ENCODE data around the gene VEGFB. TPM values are rescaled to one million over a fixed set of nuclear protein-coding genes. Genes with fewer than 3 reads are reported as not detected.

The VEGFB gene
- total RNA-seq, 4 donors from 2014 or later = 92.3 to 144 (median 108) TPM

- no peak for DNase-seq (ENCODE audit: extremely low spot score)
- peak overlapping the region; percentile 9 to 100 (median 98) for H3K27ac ChIP-seq (replicated peaks in 1 of 4)
- H3K27me3 ChIP-seq = no peaks in the 10 kb centered on the region
- H3K4me3 ChIP-seq = no peak overlapping the region
- no peaks in the 10 kb centered on the region for H3K9me3 ChIP-seq
- peaks cover 33 to 52% (median 48%) of the 10 kb centered on the region in 4 donors for H3K4me1 ChIP-seq
- intact Hi-C loops (cut with DNase I) = no loop called here
- peaks cover 21 to 49% (median 33%) of the 10 kb centered on the region in 4 donors for H3K36me3 ChIP-seq
- no peak for TF ChIP-seq POLR2AphosphoS5 (IDR thresholded peaks at IDR 0.05)
- no peak for TF ChIP-seq CTCF (IDR thresholded peaks at IDR 0.05)
- WGBS = 84% methylated on average over 5 of the region's 5 CpGs
These were observed 4.6 kb downstream of the VEGFB start for GRCh38 chr11:64238999-64239398.

GRCh38 chr11:64239662-64240434, 5.5 kb downstream of the VEGFB start:
- no peak for TF ChIP-seq POLR2AphosphoS5 (IDR thresholded peaks at IDR 0.05)
- TF ChIP-seq EP300 (IDR thresholded peaks at IDR 0.05) = no peak
- TF ChIP-seq POLR2A (IDR thresholded peaks at IDR 0.05; ENCODE audit: low read depth) = no peak
- TF ChIP-seq CTCF (IDR thresholded peaks at IDR 0.05) = no peak
- no peak for DNase-seq (ENCODE audit: extremely low spot score)
- 85% methylated on average over 11 of the region's 11 CpGs for WGBS
- peak overlapping the region; percentile 97 to 100 (median 98) for H3K27ac ChIP-seq (replicated peaks in 1 of 4)
- peaks cover 23 to 54% (median 38%) of the 10 kb centered on the region in 4 donors for H3K36me3 ChIP-seq
- peaks cover 34 to 56% (median 51%) of the 10 kb centered on the region in 4 donors for H3K4me1 ChIP-seq
- peak overlapping the region; percentile 77 to 98 (median 90) for H3K4me3 ChIP-seq
- intact Hi-C loops (cut with DNase I) = no loop called here
- H3K9me3 ChIP-seq = no peaks in the 10 kb centered on the region
- no peaks in the 10 kb centered on the region for H3K27me3 ChIP-seq

- Histone ChIP-seq H3K27me3 (no peaks in the 10 kb centered on the region), H3K4me3 (peak within 1 kb of the TSS; percentile 77 to 98 (median 90)), H3K9me3 (no peaks in the 10 kb centered on the region), H3K4me1 (peaks cover 34 to 56% (median 51%) of the 10 kb centered on the region in 4 donors), H3K36me3 (peaks cover 23 to 54% (median 38%) of the 10 kb centered on the region in 4 donors), H3K27ac (replicated peaks in 1 of 4) (peak within 1 kb of the TSS; percentile 97 to 100 (median 98))
- TF ChIP-seq EP300 (IDR thresholded peaks at IDR 0.05) (no peak), CTCF (IDR thresholded peaks at IDR 0.05) (no peak), POLR2AphosphoS5 (IDR thresholded peaks at IDR 0.05) (peak; percentile 98 to 99), POLR2A (IDR thresholded peaks at IDR 0.05; ENCODE audit: low read depth) (peak; percentile 67)
- intact Hi-C loops (cut with DNase I) = no loop called here
- DNase-seq (ENCODE audit: extremely low spot score) = peak; percentile 99
- WGBS = 4% methylated on average over 25 of the region's 58 CpGs
These were observed 6.3 kb downstream of the VEGFB start, which contains the start of gene FKBP2 for GRCh38 chr11:64240435-64241240. TSS of gene FKBP2 (plus strand) at chr11:64241095. CDS start at chr11:64242388, 1,293 bp downstream.

GRCh38 chr11:64241241-64241490, 6.8 kb downstream of the VEGFB start:
- Histone ChIP-seq H3K9me3 (no peaks in the 10 kb centered on the region), H3K27ac (replicated peaks in 1 of 4) (peak overlapping the region; percentile 97 to 100 (median 98)), H3K27me3 (no peaks in the 10 kb centered on the region), H3K36me3 (peaks cover 23 to 49% (median 38%) of the 10 kb centered on the region in 4 donors), H3K4me3 (peak overlapping the region; percentile 77 to 98 (median 90)), H3K4me1 (peaks cover 34 to 56% (median 51%) of the 10 kb centered on the region in 4 donors)
- intact Hi-C loops (cut with DNase I) = no loop called here
- under 1% methylated on average over 21 of the region's 24 CpGs for WGBS
- TF ChIP-seq POLR2A (IDR thresholded peaks at IDR 0.05; ENCODE audit: low read depth) = no peak
- no peak for TF ChIP-seq POLR2AphosphoS5 (IDR thresholded peaks at IDR 0.05)
- TF ChIP-seq EP300 (IDR thresholded peaks at IDR 0.05) = no peak
- TF ChIP-seq CTCF (IDR thresholded peaks at IDR 0.05) = no peak
- DNase-seq (ENCODE audit: extremely low spot score) = peak; percentile 100
